ENCODE measurements around the gene GLCE. TPM values are rescaled to one million over a fixed set of nuclear protein-coding genes. Genes with fewer than 3 reads are reported as not detected.
"Not testable (repeated sequence)": the region's sequence is repeated elsewhere in the genome, so short reads cannot be mapped to it uniquely, and the experiment has no call there.

The GLCE gene
- total and polyA plus RNA-seq, 4 donors = 7.0 to 15.0 (median 7.6) TPM

DNA sequence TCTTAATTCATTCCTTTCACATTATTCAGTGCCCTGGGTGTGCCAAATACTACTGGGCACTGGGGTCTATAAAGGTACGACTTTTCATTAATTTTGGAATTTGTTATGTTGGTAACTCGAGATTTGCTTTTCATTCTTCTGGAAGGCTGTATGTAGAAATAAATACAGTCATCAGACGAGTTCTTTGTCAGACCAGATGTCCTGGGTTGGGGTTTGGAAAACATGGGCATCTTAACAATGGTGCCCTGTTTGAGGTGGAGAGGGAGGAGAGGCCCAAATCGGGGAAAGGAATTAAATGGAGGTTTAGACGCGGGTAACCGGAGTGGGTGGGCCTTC, 662 bp upstream of the GLCE start:
- DNase-seq = no peak
- Histone ChIP-seq H3K4me1 (ENCODE audit: control insufficient read depth in 1 of 2, insufficient read depth in 2 of 2, low read length in 2 of 2) (no peaks in the 10 kb centered on the region), H3K27me3 (ENCODE audit: control insufficient read depth in 1 of 2, insufficient read depth in 2 of 2, low read length in 1 of 2) (no peaks in the 10 kb centered on the region), H3K36me3 (ENCODE audit: control insufficient read depth in 1 of 2, insufficient read depth in 2 of 2, low read length in 1 of 2) (no peaks in the 10 kb centered on the region), H3K27ac (ENCODE audit: low read depth in 1 of 2, low read length in 2 of 2) (no peak overlapping the region), H3K9me3 (ENCODE audit: control insufficient read depth, low read length) (no peaks in the 10 kb centered on the region), H3K4me3 (ENCODE audit: low read length in 2 of 2) (peak overlapping the region; percentile 91 to 96)
- intact Hi-C loops (cut with DNase I) = loop anchor here in 1 of 2 donors (5.0 to 10.0 kb wide), 3 partner anchors 68 to 235 kb away; no protein-coding TSS in a partner anchor
- peak; percentile 8 for ATAC-seq (ENCODE audit: low FRiP score)
- 26 to 27% methylated on average over 7 of the region's 7 CpGs for WGBS, 2 donors

DNA sequence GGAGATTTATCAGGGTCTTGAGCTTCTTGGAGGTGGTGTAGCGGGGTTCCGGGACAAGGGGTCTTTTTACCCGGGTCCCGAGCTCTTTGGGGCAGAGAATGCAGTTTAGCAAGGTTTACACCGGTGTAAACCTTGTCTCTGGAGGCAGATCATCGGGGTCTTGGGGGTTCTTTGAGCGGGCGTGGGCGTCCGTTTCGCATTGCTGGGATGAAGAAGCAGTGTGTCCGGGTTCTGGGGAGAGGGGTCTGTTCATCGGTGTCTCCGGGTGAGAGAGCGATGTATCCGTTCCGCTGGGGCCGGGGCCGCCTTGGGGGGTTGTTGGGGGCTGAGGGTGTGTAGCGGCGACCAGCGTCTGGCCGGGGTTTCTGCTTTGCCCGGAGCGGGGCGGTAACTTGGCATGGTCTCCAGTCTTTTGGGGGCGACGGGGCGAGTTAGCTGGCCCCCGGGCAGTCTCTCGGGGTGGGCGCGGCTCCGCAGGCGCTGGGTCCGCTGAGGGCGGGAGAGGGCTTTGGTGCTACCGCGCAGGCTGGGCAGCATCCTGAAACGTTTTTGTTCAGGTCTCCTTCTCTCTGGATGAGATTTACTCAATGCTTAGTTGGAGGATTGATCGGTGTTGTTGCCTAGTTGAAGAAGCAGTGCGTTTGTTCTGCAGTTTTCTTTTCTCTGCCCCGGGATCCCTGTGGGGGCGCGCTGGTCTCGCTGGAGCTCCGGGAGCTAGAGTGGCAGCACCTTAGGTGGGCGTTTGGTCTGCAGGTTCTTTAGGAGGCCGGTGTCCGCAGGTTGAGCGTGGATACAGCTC, 843 bp downstream of the GLCE start:
- WGBS, 2 donors = 1% methylated on average over 51 of the region's 51 CpGs
- no peaks in the 10 kb centered on the region for H3K4me1 ChIP-seq (ENCODE audit: control insufficient read depth in 1 of 2, insufficient read depth in 2 of 2, low read length in 2 of 2)

DNA sequence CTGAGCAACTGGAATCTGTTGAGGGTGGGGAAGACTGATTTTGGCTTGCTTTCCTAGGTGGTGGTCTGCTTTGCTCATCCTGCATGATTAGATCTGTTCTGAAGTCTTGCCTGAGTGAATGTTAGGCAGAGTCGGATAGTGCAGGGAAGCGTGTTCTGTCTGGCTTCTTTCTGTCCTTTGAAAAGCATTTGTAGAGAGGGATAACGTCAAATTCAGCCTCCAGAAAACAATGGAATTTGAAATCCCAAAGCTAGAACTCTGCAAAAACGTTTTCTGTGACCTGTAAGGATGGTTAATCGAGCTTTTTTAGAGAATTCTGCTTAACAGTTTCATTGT, 1.4 kb downstream of the GLCE start:
- no peak for DNase-seq
- Histone ChIP-seq H3K27ac (ENCODE audit: low read depth in 1 of 2, low read length in 2 of 2) (no peak overlapping the region), H3K36me3 (ENCODE audit: control insufficient read depth in 1 of 2, insufficient read depth in 2 of 2, low read length in 1 of 2) (no peaks in the 10 kb centered on the region), H3K27me3 (ENCODE audit: control insufficient read depth in 1 of 2, insufficient read depth in 2 of 2, low read length in 1 of 2) (no peaks in the 10 kb centered on the region), H3K4me3 (ENCODE audit: low read length in 2 of 2) (peak overlapping the region; percentile 55 to 96), H3K4me1 (ENCODE audit: control insufficient read depth in 1 of 2, insufficient read depth in 2 of 2, low read length in 2 of 2) (no peaks in the 10 kb centered on the region), H3K9me3 (ENCODE audit: control insufficient read depth, low read length) (no peaks in the 10 kb centered on the region)
- intact Hi-C loops (cut with DNase I) = loop anchor here in 1 of 2 donors (5.0 to 10.0 kb wide), 3 partner anchors 65 to 233 kb away; no protein-coding TSS in a partner anchor
- ATAC-seq (ENCODE audit: low FRiP score) = no peak
- WGBS, 2 donors = 21 to 22% methylated on average over 5 of the region's 5 CpGs

More for the DNA sequence above, 843 bp downstream of the GLCE start:
- H3K27me3 ChIP-seq (ENCODE audit: control insufficient read depth in 1 of 2, insufficient read depth in 2 of 2, low read length in 1 of 2) = no peaks in the 10 kb centered on the region
- DNase-seq (peak; percentile 55 to 80), ATAC-seq (ENCODE audit: low FRiP score) (peak; percentile 37)
- intact Hi-C loops (cut with DNase I) = loop anchor here in 1 of 2 donors (5.0 to 10.0 kb wide), 3 partner anchors 66 to 234 kb away; no protein-coding TSS in a partner anchor
- H3K27ac ChIP-seq (ENCODE audit: low read depth in 1 of 2, low read length in 2 of 2) = no peak overlapping the region
- no peaks in the 10 kb centered on the region for H3K9me3 ChIP-seq (ENCODE audit: control insufficient read depth, low read length)
- no peaks in the 10 kb centered on the region for H3K36me3 ChIP-seq (ENCODE audit: control insufficient read depth in 1 of 2, insufficient read depth in 2 of 2, low read length in 1 of 2)
- H3K4me3 ChIP-seq (ENCODE audit: low read length in 2 of 2) = peak overlapping the region; percentile 55 to 96

GRCh38 chr15:69163141-69163669, 2.8 kb downstream of the GLCE start:
- intact Hi-C loops (cut with DNase I) = loop anchor here in 1 of 2 donors (5.0 to 10.0 kb wide), 3 partner anchors 64 to 232 kb away; no protein-coding TSS in a partner anchor
- no peaks in the 10 kb centered on the region for H3K27me3 ChIP-seq (ENCODE audit: control insufficient read depth in 1 of 2, insufficient read depth in 2 of 2, low read length in 1 of 2)
- H3K36me3 ChIP-seq (ENCODE audit: control insufficient read depth in 1 of 2, insufficient read depth in 2 of 2, low read length in 1 of 2) = no peaks in the 10 kb centered on the region
- ATAC-seq (ENCODE audit: low FRiP score) = no peak
- H3K27ac ChIP-seq (ENCODE audit: low read depth in 1 of 2, low read length in 2 of 2) = no peak overlapping the region
- H3K9me3 ChIP-seq (ENCODE audit: control insufficient read depth, low read length) = no peaks in the 10 kb centered on the region
- H3K4me1 ChIP-seq (ENCODE audit: control insufficient read depth in 1 of 2, insufficient read depth in 2 of 2, low read length in 2 of 2) = no peaks in the 10 kb centered on the region
- H3K4me3 ChIP-seq (ENCODE audit: low read length in 2 of 2) = no peak overlapping the region
- no peak for DNase-seq
- WGBS, 2 donors = 96 to 99% methylated on average over 3 of the region's 3 CpGs

GRCh38 chr15:69164807-69165636, 4.6 kb downstream of the GLCE start:
- Histone ChIP-seq H3K27me3 (ENCODE audit: control insufficient read depth in 1 of 2, insufficient read depth in 2 of 2, low read length in 1 of 2) (no peaks in the 10 kb centered on the region), H3K9me3 (ENCODE audit: control insufficient read depth, low read length) (no peaks in the 10 kb centered on the region), H3K4me1 (ENCODE audit: control insufficient read depth in 1 of 2, insufficient read depth in 2 of 2, low read length in 2 of 2) (no peaks in the 10 kb centered on the region), H3K4me3 (ENCODE audit: low read length in 2 of 2) (no peak overlapping the region), H3K27ac (ENCODE audit: low read depth in 1 of 2, low read length in 2 of 2) (no peak overlapping the region), H3K36me3 (ENCODE audit: control insufficient read depth in 1 of 2, insufficient read depth in 2 of 2, low read length in 1 of 2) (no peaks in the 10 kb centered on the region)
- WGBS, 2 donors = 81 to 90% methylated on average over 3 of the region's 3 CpGs
- DNase-seq (no peak), ATAC-seq (ENCODE audit: low FRiP score) (no peak)
- intact Hi-C loops (cut with DNase I) = loop anchor here in 1 of 2 donors (5.0 to 10.0 kb wide), 3 partner anchors 62 to 230 kb away; no protein-coding TSS in a partner anchor

DNA sequence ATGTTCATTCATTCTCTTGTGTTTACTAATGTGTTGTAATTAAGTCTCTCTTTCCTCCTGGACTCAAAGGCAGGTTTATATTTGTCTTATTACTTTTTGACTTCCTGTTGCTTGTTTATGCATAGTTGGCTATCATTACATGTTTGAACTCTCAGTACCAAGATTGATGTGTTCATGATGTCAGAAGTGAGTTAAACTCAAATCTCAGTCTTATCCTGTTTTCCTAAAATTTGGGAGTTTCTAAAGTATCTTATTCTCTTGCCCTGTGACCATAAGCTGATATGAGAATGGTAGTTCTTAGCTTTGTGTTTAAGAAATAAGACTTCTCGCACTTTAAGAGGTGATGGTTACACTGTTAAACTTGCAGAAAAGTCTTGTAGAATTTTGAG, 5.2 kb downstream of the GLCE start:
- DNase-seq (no peak), ATAC-seq (ENCODE audit: low FRiP score) (no peak)
- no peaks in the 10 kb centered on the region for H3K27me3 ChIP-seq (ENCODE audit: control insufficient read depth in 1 of 2, insufficient read depth in 2 of 2, low read length in 1 of 2)
- H3K27ac ChIP-seq (ENCODE audit: low read depth in 1 of 2, low read length in 2 of 2) = no peak overlapping the region
- H3K4me3 ChIP-seq (ENCODE audit: low read length in 2 of 2) = no peak overlapping the region
- intact Hi-C loops (cut with DNase I) = loop anchor here in 1 of 2 donors (10.0 kb wide), 2 partner anchors 91 to 229 kb away; no protein-coding TSS in a partner anchor
- 93 to 97% methylated on average over 1 of the region's 1 CpG for WGBS, 2 donors
- H3K9me3 ChIP-seq (ENCODE audit: control insufficient read depth, low read length) = no peaks in the 10 kb centered on the region
- H3K4me1 ChIP-seq (ENCODE audit: control insufficient read depth in 1 of 2, insufficient read depth in 2 of 2, low read length in 2 of 2) = no peaks in the 10 kb centered on the region
- no peaks in the 10 kb centered on the region for H3K36me3 ChIP-seq (ENCODE audit: control insufficient read depth in 1 of 2, insufficient read depth in 2 of 2, low read length in 1 of 2)

- 85 to 86% methylated on average over 2 of the region's 2 CpGs for WGBS, 2 donors
- Histone ChIP-seq H3K4me1 (ENCODE audit: control insufficient read depth in 1 of 2, insufficient read depth in 2 of 2, low read length in 2 of 2) (no peaks in the 10 kb centered on the region), H3K27me3 (ENCODE audit: control insufficient read depth in 1 of 2, insufficient read depth in 2 of 2, low read length in 1 of 2) (no peaks in the 10 kb centered on the region), H3K4me3 (ENCODE audit: low read length in 2 of 2) (no peak overlapping the region), H3K27ac (ENCODE audit: low read depth in 1 of 2, low read length in 2 of 2) (no peak overlapping the region), H3K9me3 (ENCODE audit: control insufficient read depth, low read length) (no peaks in the 10 kb centered on the region), H3K36me3 (ENCODE audit: control insufficient read depth in 1 of 2, insufficient read depth in 2 of 2, low read length in 1 of 2) (no peaks in the 10 kb centered on the region)
- ATAC-seq (ENCODE audit: low FRiP score) (no peak), DNase-seq (no peak)
- intact Hi-C loops (cut with DNase I) = loop anchor here in 1 of 2 donors (10.0 kb wide), 2 partner anchors 93 to 227 kb away; no protein-coding TSS in a partner anchor
Observed at GRCh38 chr15:69167218-69167846, 6.9 kb downstream of the GLCE start.

- WGBS, 2 donors = 92 to 98% methylated on average over 7 of the region's 7 CpGs
- H3K36me3 ChIP-seq (ENCODE audit: control insufficient read depth in 1 of 2, insufficient read depth in 2 of 2, low read length in 1 of 2); H3K27ac ChIP-seq (ENCODE audit: low read depth in 1 of 2, low read length in 2 of 2); H3K4me1 ChIP-seq (ENCODE audit: control insufficient read depth in 1 of 2, insufficient read depth in 2 of 2, low read length in 2 of 2); H3K4me3 ChIP-seq (ENCODE audit: low read length in 2 of 2); H3K9me3 ChIP-seq (ENCODE audit: control insufficient read depth, low read length); H3K27me3 ChIP-seq (ENCODE audit: control insufficient read depth in 1 of 2, insufficient read depth in 2 of 2, low read length in 1 of 2); ATAC-seq (ENCODE audit: low FRiP score); DNase-seq: not testable (repeated sequence)
- intact Hi-C loops (cut with DNase I) = loop anchor here in 1 of 2 donors (10.0 kb wide), 2 partner anchors 94 to 226 kb away; no protein-coding TSS in a partner anchor
Observed at GRCh38 chr15:69168361-69168760, 7.9 kb downstream of the GLCE start.
